ENCODE results near the gene ZNF845.
"Not testable (repeated sequence)": the region's sequence is repeated elsewhere in the genome, so short reads cannot be mapped to it uniquely, and the experiment has no call there.

Gene ZNF845

GRCh38 chr19:53333463-53334449 is at the start of gene ZNF845:
Gene ZNF845, plus strand, starts transcription at chr19:53333749. Its CDS starts 7,559 bp downstream, at chr19:53341308.
- no peak for DNase-seq

DNA sequence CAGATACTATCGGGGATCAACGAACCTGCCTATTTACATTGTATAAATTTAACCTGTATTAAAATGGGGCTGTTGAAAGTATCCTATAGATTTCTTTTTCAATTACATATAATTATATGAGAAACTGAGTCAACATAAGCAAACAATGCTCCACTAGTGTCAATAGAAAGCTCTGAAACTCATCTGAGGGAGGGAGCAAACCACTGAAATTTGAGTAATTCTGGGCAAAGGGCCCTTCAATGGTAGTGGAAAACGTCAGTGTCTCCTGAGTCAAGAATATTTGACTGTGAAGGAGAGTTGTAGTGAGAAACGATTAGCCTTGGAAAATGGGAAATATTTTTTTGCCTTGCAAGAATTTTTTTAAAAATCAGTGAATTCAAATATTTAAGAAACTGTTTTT is 48.5 kb upstream of the ZNF845 start:
- DNase-seq: no peak

- DNase-seq: no peak
Observed at GRCh38 chr19:53290758-53291549, 42.6 kb upstream of the ZNF845 start.

- no peak for DNase-seq
Observed at GRCh38 chr19:53294786-53295441, 38.6 kb upstream of the ZNF845 start.

GRCh38 chr19:53301341-53301740 is 32.2 kb upstream of the ZNF845 start:
- not testable (repeated sequence) for DNase-seq

DNA sequence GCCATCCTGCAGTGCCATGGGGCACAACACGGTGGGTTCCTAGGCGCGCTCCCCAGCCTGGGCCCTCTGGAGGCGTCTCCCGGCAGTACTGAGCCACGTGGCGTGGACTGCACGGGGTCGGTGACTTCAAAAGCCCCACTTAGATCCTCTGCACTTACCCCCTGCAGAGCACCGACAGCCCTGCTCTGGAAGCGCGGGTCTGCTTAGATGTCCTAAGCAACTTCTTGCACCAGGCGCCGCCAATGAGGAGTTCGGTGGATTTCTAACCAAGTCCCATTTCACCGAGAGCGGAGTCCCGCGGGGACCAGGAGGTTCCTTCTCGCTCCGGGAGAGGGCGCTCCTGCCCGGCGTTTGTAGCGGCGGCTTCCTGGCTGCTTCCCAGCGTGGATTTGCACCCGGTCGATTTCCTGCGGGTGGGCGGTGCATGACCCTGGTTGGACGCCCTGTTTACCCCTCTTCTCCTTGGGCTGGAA is 25.2 kb upstream of the ZNF845 start:
- peak; percentile 49 for DNase-seq

GRCh38 chr19:53311044-53311443 is 22.5 kb upstream of the ZNF845 start:
- no peak for DNase-seq

- DNase-seq: no peak
Observed at GRCh38 chr19:53311897-53312296, 21.7 kb upstream of the ZNF845 start.

GRCh38 chr19:53328967-53329366 is 4.6 kb upstream of the ZNF845 start:
- DNase-seq: no peak

DNA sequence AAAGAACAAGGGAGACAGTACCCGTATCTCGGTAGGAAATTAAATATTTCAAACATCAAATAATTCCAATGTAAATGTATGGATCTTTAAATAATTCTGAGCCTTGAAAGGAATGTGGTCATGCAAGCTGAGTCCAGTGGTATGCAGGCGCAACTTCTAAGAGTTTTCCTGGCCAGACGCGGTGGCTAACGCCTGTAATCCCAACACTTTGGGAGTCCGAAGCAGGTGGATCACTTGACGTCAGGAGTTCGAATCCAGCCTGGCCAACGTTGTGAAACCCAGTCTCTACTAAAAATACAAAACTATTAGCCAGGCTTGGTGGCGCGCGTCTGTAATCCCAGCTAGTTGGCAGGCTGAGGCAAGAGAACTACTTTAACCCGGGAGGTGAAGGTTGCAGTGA is 1.1 kb upstream of the ZNF845 start:
- no peak for DNase-seq

DNA sequence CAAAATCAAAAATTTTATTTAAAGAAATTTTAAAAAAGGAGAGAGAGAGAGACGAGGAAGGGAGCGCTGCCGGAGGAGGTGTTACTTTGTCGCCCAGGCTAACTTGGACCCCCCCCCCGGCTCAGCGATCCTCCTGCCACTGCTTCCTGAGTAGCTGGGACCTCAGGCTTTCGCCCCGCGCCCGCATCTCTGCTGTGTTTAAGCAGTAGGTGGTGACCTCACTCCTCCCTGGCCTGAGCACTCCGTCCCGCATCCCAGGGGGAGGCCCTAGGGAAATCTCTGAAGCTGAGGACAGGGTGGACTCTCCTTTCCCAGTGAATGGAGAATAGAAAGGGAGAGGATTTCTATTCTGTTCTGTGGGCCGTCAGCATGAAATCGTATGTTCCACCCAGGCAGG is 485 bp upstream of the ZNF845 start:
- no peak for DNase-seq

DNA sequence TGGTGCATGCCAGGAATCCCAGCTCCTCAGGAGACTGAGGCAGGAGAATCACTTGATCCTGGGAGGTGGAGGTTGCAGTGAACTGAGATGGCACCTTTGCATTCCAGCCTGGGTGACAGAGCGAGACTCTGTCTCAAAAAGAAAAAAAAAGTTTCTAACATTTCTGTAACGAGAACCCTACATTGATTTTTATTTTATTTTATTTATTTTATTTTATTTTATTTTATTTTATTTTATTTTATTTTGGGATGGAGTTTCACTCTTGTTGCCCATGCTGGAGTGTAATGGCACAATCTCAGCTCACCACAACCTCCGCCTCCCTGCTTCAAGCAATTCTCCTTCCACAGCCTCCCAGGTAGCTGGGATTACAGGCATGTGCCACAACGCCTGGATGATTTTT is 10.9 kb downstream of the ZNF845 start:
- not testable (repeated sequence) for DNase-seq

DNA sequence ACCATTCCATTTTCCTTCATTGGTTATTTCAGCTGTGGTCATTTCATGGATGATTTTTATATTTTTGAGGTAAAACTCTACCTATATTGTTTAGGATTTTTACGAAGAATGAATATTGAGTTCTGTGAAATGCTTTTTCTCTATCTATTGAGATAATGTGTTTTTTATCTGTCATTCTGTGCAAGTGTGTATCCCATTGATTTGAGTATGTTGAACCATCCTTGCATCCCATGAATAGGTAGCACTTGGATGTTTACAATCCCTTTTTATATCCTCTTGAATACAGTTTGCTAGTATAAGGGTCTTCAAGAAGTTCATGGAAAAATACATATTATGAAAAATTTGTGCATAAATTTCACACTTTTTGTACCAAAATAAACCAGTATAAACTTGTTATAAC is 22.2 kb downstream of the ZNF845 start:
- DNase-seq: no peak

DNA sequence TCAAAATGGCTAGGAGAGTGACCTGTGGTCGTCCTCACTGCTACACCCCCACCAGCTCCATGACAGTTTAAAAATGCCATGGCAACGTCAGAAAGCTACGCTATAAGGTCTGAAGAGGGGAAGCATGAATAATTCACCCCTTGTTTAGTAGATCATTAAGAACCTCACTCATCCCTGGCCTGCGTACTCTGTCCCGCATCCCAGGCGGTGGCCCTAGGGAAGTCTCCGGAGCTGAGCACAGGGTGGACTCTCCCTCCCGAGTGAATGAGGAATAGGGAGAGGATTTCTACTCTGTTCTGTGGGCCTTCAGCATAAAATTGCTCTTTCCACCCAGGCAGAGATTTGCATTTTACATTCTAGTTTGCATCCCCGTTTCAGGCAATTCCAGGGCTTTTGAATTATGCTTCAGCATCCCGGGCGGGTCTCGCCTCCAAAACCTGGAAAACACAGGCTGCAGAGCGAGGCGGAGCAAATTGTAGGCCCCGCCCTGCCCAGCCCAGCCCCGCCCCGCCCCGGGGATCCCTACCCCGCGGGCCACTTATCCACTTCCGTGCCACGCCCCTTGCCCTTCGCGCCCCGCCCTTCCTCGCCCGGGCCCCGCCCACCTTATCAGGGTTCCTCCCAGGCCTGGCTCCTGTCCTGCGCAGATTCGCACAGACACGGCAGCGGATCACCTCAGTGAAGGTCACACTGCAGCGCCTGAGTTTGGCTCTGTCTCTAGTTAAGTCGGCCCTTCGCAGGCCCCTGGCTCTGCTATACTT is 24.5 kb downstream of the ZNF845 start:
- DNase-seq: no peak

DNA sequence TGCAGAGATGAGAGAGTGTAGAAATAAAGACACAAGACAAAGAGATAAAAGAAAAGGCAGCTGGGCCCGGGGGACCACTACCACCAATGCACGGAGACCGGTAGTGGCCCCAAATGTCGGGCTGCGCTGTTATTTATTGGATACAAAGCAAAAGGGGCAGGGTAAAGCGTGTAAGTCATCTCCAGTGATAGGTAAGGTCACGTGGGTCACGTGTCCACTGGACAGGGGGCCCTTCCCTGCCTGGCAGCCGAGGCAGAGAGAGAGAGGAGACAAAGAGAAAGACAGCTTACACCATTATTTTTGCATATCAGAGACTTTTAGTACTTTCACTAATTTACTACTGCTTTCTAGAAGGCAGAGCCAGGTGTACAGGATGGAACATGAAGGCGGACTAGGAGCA is 26.5 kb downstream of the ZNF845 start:
- not testable (repeated sequence) for DNase-seq

DNA sequence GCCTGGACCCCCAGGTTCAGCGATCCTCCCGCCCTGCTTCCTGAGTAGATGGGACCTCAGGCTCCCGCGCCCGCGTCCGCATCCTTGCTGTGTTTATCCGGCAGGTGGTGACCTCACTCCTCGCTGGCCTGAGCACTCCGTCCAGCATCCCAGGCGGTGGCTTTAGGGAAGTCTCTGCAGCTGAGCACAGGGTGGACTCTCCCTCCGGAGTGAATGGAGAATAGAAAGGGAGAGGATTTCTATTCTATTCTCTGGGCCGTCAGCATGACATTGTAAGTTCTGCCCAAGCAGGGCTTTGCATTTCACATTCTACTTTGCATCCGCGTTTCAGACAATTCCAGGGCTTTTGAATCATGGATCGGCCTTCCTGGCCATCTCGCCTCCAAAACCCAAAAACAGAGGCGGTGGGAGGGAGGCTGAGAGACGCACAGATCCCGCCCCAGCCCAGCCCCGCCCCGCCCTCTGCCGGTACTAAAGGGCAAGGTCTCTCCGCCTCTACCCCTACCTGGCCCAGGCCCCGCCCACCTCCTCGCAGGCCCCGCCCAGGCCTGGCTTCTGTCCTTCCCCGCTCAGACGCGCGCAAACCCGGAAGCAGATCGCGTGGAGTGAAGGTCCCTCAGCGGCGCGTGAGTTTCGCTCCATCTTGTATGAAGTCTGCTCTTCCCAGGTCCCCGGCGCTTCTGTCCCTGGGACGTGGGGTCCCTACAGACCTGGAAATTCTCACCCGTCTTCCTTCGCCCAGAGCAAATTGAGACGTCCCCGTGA is 31.8 kb downstream of the ZNF845 start, which contains the start of gene ZNF525:
ZNF525 (plus strand) TSS at position 572 of the 765 bp plus-strand sequence. CDS start 6,577 bp downstream, outside the sequence.
- peak; percentile 52 for DNase-seq

DNA sequence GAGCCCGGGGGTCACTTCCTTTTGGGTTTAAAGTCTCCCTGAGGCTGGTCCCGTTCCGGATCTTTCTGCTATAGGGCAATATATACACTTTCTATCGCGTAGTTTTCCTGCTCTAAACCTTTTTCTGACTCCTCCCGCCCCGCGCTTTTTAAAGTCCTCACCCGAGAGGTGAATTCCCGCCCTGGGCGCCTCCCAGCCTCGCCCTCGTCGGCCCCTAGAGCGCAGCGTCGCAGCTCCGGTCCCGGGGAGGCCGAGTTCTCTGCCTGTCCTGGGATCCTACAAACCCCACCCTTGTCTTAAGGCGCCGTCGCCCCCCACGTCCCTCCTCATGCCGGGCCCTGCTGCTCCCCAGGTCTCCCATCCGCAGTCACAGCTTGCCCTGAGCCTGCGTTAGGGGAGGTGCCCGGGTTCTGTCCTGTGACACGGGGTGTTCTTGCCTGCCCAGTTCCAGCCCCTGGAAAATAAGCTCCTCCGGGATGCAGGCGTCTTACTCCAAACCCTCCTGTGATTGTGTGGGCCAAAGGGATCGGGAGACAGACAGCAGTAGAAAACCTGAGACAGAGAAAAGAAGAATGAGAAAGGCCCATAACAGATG is 32.4 kb downstream of the ZNF845 start:
- DNase-seq: no peak

GRCh38 chr19:53372196-53372595 is 38.6 kb downstream of the ZNF845 start:
- no peak for DNase-seq

GRCh38 chr19:53374288-53374687 is 40.7 kb downstream of the ZNF845 start:
- no peak for DNase-seq

- DNase-seq: no peak
Observed at GRCh38 chr19:53374743-53375142, 41.2 kb downstream of the ZNF845 start.

- no peak for DNase-seq
Observed at GRCh38 chr19:53381376-53381775, 47.8 kb downstream of the ZNF845 start.

Measured in 8988T (cell line).